CD1c-positive myeloid dendritic cell (primary cell): ENCODE results near the gene TNFRSF1B.

Experiments
- DNase-seq: peaks from one replicate; pipeline ENCODE4 v3.0.0-alpha.2; 2016; ENCODE audit errors: extremely low spot score

Gene TNFRSF1B

DNA sequence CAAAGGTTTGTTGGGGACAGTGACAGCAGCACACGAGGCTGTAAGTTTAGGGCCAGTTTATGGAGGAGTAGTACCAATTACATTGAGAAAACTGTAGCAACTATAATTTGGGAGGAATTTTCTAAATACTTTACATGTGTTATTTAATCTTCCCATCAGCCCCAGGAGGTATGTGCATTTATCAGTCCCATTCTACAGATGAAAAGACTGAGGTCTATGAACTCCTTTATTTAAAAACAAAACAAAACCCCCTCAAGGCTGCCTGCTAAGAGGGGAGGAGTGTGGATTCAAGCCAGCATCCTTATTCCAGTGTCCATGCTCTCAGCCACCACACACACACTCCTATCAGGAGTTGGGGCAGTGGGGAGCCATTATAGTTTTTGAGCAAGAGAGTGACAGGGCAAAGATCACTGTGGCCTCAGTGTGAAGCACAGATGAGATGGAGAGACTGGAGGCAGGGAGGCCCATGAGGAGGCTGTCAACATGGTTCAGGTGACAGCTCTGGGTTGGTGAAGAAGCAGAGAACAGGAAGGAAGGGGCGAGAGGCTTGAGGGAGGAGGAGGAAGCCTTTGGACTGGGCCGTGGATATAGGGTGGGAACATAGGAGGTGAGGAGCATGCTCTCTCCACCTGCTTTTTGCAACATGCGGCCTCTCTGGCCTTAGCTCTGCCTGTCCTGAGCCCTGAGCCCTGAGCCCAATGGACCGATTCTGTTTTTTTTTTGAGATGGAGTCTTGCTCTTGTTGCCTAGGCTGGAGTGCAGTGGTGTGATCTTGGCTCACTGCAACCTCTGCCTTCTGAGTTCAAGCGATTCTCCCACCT is 9.7 kb downstream of the TNFRSF1B start:
- DNase-seq, result no peak

DNA sequence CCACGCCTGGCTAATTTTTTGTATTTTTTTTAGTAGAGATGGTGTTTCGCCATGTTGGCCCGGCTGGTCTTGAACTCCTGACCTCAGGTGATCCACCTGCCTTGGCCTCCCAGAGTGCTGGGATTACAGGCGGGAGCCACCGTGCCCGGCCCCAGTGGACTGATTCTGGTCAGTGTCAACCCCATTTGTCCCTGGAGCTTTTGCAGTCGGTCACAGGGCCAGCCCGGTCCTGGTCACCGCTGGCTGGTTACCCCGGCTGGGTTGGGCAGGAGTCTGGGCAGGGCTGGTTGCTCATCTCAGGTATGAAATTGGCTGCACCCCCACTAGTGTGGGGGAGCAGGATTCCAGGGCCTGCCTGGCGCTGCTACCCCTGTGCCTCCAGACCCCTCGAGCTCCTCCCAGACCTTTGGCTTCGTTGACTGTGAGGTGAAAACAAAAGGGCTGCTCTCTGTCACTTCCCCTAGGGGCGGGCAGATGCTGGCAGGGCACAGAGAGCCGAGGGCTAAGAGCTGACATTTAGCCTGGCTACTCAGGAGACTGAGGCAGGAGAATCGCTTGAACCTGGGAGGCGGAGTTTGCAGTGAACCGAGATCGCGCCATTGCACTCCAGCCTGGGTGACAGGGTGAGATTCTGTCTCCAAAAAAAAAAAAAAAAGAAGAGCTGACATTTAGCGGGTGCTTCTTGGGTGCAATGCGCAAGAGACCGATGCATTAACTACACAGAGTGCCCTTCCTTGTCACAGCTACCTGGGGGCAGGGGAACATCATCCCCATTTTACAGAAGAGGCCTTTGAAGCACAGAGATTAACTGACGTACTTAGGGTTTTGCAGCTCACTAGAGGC is 10.6 kb downstream of the TNFRSF1B start:
- DNase-seq, result peak; percentile 32

DNA sequence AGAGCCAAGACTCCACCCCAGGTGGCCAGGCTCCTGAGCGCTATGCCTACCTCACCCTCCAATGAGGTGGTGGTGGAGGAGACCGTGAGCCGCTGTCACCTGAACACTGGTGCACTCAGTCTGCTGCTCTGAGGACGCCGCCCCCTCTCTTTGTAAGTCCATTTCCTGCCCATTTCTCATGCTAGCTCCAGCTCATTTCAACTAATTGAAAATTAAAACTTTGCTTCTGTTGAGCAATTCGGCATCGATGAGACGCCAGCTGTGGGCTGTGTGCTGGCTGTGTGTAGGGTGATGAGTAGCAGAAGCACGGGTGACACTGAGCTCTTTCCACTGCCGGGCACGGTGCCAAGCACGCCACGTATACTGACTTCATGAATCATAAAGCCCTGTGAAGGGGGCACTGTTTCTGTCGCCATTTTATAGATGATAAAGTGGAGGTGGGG is 11.2 kb downstream of the TNFRSF1B start:
- DNase-seq, result peak; percentile 96

DNA sequence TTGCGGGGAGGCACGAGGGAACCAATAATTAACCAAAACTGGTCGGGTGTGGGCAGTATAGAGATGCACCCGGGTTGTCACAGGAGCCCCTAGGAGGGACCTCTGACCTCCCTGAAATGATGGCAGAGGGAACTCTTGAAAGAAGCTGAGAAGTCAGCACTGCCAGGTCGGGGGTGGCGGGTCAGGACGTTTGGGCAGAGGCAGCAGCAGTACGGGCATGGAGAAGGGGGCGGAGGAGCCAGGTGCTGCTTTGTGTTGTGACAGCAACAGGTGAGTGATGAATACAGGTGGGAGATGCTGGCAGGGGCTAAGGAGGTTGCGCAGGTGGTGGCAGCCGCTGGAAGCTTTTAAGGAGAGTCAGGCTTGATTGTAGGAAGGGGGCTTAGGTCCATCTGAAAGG is 11.7 kb downstream of the TNFRSF1B start:
- no peak for DNase-seq

DNA sequence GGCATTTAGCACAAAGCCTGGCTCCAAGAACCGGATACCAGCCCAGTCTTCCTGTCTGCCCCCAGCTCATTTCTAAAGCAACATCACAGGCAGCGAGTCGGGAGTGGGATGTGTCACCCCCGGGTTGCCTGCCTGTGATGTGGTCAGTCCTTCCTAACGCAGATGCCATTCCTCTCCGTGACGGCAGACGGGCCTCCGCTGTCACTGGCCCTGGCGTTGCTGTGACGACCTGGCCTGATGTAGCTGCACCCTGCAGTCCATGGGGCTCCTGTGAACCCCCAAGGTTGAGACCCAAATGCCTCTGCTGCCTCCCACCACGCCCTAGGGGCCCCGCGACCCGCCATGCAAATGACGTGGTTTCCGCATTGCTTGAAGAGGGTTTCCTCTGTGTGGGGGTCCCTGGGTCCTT is 12.3 kb downstream of the TNFRSF1B start:
- peak; percentile 81 for DNase-seq

DNA sequence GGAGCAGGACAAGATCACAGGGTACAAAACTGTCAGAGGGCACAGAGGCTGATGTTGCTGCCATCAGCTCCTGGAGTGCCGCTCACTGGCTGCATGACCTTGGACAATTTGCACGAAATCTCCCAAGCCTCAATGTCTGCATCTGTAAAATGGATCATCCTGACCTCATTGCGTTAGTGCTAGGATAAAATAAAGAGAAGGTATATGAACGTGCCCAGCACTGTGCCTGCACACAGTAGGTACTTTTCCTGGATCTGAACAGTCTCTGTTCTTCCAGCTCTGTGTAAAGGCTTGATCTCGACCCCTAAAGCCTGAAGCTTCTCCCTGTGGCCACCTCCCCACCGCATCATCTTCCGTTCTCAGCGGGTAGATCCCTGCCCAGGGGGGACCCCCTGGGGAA is 12.9 kb downstream of the TNFRSF1B start:
- no peak for DNase-seq

DNA sequence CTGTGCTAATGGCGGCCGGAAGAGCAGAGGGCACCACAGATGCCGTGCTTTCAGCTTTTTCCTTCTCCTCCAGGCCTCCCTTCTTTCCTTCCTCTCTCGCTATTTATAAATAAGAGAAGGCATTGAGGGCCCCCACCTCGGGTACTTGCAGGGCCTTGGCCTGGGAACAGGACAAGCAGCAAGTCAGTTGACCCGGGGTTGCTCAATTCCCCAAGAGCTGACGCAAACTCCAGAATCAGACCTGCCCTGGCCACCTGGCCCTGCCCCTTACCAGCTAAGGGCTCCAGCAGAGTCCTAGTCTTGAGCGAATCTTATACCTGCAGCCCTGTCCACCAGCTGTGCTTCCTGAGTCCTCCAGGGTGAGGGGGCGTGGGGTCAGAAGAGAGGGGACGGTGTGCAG is 13.5 kb downstream of the TNFRSF1B start:
- DNase-seq, result peak; percentile 72

DNA sequence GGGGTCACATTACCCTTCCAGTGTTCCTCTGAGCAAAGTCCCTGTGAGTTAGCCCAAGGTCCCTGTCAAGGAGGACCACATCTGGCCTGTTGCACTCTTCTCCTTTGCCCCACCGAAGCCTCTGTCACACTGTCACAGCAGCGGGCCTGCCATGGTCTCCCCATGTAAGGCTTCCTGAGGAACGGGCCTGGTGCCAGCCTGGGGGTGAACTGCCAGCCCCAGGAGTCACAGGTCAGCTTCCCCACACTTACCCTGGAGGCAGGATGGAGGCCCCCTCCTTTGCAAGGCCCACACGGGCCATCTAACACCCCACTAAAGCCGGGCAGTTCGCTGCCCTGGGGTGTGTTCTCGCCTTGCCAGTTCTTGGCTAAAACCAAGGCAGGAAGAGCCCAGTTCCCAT is 14.1 kb downstream of the TNFRSF1B start:
- DNase-seq, result no peak

DNA sequence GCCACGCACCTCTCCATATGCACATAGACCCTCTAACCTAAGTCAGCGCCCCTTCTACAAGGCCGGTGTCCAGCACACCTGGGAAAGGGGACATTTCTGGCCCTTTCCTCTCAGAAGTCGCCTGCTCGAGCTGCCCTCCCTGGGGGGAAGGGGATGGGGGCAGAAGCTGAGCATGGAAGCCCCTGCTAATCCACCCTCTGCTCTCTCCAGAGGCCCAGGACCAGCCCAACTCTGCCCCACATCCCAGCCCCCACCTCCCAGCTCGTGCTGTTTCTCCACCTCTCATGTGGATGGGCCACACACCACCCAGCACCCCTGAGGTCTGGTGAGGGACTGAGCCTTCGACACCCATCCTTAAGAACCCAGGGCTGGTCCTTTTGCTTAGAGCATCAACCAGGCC is 14.8 kb downstream of the TNFRSF1B start:
- no peak for DNase-seq

DNA sequence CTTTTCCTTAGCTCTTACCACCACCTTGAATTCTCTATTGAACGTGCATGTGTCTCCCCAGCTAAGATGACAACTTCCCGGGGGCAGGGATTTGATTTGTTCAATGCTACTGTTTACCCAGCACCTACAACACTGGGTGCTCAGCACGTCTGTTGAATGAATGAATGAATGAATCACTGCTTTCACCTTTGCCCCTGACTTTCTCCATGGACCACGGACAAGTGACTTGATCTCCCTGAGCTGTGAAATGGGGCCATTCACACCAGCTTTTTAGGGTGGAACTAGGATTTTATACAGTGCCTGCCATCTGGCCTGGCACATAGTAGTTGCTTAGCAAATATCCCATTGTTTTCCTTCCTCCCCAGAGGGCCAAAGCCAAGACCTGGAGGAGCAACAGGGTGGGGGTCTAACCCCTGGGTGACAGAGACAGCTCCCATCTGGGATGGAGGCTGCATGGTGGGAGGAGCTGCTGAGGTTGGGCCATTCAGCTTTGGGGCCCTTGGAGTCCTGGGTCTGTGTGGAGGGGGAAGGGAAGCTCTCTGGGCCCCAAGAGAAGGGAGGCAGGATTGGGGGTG is 15.7 kb downstream of the TNFRSF1B start:
- no peak for DNase-seq

DNA sequence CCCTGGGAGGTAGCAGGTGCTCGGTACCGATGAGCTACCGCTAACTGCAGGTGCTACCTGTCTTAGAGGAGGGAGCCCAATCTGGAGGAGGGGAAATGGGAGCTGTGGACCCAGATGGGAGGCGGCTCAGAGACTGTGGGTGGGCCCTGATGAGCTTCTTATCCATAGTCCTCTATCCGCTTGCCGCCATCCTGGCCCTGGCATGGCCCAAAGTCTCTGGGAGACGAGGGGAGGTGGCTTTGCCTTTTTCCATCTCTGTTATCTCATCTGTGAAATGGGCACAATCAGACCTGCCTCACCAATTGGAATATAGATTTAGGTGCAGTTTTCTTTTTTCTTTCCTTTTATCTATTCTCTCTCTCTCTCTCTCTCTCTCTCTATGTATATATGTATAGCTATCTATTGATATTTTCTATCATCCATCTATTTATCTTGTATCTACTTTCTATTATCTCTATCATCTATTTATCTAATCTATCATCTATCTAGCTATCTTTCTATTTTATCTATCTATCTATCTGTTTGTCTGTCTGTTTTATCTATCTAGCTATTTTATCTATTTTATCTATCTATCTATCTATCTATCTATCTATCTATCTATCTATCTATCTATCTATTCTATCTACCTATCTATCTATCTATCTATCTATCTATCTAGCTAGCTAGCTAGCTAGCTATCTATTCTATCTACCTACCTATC is 16.5 kb downstream of the TNFRSF1B start:
- no peak for DNase-seq

DNA sequence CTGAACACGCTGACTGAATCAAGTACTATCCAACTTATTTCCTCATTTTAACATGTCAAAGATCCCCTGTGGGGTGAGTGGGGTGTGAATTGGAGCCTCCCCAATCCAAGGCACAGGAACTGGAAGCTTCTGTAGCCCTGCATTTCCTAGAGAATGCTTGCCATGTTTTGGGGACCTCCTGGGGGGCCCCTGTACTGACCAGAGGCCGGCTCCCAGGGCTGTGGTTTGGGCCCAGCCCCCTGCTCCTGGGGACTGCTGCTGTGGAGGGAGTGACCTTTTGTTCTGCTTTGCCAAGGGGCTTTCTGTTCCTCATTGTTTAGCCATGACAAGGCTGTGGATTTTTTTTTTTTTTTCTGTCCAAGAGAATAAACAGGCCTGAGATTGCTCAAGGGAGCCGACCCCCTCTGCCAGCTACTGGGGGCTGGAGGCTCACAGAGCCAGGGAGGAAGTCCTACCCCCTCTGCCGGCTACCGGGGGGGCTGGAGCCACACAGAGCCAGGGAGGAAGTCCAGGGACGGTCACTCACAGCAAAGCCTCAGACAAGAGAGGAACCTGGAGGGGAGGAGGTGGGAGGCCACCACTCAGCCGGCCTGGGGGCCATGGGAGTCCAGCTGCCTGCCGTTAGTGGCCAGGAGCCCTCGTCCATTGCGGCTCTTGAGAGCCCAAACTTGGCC is 17.4 kb downstream of the TNFRSF1B start:
- DNase-seq, result peak; percentile 93

DNA sequence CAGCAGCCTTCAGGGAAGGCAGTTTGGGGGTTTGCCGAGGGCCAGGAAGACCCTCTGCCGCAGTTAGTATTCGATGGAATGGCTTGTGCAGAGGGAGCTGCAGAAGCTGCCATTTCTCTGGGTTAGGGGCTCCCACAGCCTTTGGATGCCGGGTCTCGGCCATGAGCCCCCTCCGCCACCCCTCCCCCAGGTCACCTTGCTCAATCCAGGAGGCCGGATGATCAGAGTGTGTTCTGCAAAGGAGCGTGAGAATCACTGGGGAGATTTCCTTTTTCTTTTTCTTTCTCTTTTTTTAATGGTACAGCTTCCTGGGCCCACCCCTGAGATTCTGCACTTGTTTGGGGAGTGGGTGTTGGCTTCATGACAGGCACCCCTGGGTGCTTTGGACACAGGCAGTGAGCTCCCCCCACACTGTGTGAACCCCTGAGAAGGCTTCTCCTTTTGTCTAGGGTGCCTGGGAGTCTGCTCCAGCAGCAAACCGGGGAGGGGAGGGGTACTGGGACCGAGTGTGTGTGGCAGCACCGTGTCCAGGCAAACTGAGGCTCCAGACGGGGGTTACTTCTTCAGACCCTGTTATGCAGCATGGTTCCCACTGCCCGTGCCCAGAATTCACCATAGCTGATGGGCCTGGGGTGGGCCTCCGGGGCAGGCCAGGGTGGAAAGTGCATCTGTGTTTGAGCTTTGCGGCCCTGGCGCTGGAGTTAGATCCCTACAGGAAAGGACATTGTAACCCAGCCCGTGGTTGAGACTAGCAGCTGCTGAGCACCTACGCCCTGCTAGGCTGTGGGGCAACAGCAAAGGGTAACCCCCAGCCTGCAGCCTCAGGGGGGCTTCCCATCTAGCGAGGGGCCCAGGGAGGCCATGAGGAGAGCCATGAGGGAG is 18.5 kb downstream of the TNFRSF1B start:
- DNase-seq, result peak; percentile 26

DNA sequence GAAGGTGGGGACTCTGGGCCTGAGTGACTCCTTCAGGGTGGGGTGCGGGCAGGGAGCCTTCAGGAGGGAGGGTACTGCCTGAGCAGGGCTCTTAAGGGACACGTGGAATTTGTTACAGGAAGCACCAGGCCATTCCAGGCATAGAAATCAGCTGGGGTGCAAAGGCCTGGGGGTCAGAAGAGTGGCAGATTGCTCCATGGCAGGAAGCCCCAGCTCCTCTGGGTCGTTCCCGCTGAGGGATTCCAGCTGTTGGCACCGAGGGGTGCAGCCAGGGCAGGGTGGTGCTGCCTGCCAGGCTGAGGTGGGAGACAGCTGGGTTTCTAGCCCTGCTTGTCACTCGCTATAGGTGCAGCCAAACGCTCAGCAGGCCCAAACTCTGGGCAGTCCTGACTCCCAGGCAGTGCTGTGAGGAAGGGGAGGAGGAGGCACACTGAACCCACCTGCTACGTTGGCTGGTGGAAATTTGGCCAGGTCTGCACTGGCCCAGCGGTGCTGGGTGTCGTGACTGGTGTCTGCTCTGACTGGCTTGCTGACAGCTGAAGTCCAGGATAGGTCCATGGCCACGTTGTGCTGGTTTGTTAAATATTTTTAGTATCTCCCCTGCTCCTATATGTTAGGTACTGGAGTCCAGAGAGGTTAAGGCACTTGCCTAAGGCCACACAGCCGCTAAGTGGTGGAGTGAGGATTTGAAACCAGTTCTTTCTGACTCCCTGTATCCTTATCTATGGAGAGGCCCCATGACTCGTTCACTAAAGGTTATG is 19.3 kb downstream of the TNFRSF1B start:
- DNase-seq, result no peak

DNA sequence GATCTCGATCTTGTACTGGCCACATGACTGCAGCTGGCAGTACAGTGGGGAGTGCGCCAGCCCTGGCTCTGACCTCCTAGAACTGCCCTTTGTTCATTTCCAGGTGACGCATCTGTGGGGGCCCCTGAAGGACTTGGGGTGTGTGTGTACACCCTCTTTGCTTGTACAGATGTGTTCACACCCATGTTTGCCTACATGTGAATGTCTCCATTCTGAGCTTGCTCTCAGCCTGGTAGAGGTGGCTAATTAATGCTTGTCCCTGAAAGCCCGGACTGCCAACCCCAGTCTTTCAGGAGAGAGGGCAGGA is 19.8 kb downstream of the TNFRSF1B start:
- DNase-seq, result no peak

DNA sequence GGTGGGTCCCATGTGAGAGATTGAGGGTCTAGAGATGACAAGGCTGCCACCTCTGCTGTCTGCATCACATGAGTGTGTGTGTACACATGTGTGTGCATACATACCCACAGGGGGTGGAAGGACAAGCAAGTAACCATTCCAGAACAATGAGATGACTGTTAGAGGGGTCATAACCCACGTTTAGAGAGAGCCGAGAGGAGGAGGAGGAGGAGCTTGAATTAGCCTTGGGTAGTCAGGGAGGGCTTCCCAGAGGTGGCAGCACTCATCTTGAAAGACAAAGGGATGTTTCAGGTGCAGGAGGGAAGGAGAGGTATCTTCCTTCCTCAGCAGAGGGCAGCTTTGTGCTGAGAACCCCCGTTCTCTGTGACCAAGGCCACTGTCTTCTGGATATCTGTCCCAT is 21.3 kb downstream of the TNFRSF1B start:
- DNase-seq, result no peak

DNA sequence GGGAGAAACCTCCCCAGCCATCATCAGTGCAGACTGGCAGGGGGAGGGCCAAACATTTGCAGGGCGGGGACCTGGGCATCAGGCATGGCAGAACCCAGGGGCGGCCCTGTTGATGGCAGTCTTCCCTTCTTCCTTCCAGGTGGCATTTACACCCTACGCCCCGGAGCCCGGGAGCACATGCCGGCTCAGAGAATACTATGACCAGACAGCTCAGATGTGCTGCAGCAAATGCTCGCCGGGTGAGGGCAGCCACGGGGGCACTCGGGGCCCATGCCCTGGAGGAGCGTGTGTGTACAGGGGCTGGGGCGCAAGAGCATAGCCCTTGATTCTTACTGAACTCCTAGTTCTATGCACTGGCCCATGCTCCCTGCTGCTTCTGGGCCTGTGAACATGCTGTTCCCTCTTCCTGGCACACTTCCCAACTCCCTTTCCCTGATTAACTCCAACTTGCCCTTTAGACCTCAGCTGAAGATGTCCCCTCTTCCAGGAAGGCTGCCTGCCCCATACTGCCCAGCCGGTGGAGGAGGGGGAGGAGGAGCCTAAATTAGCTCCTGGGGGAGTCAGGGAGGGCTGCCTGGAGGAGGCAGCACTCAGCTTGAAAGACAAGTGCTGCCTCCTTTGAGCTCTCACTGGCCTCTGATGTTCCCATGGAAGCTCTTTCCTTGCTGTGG is 22.0 kb downstream of the TNFRSF1B start:
- no peak for DNase-seq

DNA sequence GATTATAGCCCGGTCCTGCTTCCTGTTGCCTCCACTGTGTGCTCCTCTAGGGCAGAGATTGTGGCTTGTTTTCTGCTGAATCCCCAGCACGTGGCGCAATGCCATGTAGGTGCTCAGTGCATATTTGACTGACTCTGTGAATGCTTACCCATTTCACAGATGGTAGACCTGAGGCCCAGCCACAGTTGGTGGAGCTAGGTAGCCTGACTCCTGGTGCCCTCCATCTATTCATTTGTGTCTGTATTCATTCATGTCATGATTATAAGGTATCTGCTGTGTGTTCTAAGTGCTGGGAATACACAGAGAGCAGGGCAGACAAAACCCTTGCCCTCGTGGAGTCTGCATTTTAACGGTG is 22.5 kb downstream of the TNFRSF1B start:
- no peak for DNase-seq

DNA sequence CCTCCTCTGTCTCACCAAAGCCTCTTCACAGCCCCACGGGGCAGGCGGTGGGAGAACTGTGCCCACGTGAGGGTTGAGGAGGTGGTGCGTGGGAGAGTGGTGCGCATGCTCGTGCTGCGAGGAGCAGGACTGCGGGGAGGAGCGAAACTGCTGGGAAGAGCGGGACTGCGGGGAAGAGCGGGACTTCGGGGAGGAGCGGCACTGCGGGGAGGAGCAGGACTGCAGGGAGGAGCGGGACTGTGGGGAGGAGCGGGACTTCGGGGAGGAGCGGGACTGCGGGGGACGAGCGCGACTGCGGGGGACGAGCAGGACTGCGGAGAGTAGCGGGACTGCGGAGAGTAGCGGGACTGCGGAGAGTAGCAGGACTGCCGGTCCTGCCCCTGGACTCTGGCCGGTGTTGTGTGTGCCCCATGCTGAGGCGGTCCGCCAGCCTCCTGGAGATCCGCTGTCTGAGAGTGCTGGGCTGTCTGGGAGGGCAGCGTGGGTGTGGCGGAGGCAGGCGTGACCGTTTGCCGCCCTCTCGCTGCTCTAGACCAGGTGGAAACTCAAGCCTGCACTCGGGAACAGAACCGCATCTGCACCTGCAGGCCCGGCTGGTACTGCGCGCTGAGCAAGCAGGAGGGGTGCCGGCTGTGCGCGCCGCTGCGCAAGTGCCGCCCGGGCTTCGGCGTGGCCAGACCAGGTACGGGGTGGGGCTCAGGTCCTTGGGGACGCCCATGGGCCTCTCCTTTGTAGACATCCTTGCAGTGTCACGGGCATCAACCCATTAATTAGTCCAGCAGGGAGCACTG is 24.6 kb downstream of the TNFRSF1B start:
- no peak for DNase-seq
